Activated CD4-positive, alpha-beta memory T cell treated with anti-CD3 and anti-CD28 coated beads, Interleukin-2, amount 10 ng/mL, durations not matched to agents 7 days and 5 days (primary cell): ENCODE results near the gene SLC25A4. TPM values are rescaled to one million over a fixed set of nuclear protein-coding genes. Genes with fewer than 3 reads are reported as not detected.
"Not testable (repeated sequence)": the region's sequence is repeated elsewhere in the genome, so short reads cannot be mapped to it uniquely, and the experiment has no call there.

Experiments
- CTCF ChIA-PET: fragments of 350-600 bp; sonication (Branson Sonifier 250); formaldehyde crosslinking; loops from one replicate; lab custom pipeline; 2021; ENCODE audit warnings: antibody characterized with exemption, inconsistent platforms; lab: Charles Lee
- POLR2A ChIA-PET: fragments of 350-600 bp; sonication (Branson Sonifier 250); formaldehyde crosslinking; loops from one replicate; lab custom pipeline; 2021; ENCODE audit warnings: antibody characterized with exemption; lab: Charles Lee
- DNase-seq: peaks from one replicate; pipeline ENCODE4 v3.0.0-alpha.2; 2020
- H3K27ac Mint-ChIP-seq: one replicate; pipeline ENCODE4 v1.8.0; 2021; ENCODE audit warnings: mild to moderate bottlenecking, mixed read lengths
- H3K27me3 Mint-ChIP-seq: one replicate; pipeline ENCODE4 v1.8.0; 2021; ENCODE audit warnings: mixed read lengths
- H3K36me3 Mint-ChIP-seq: one replicate; pipeline ENCODE4 v1.8.0; 2021; ENCODE audit warnings: low read depth, mixed read lengths
- H3K4me1 Mint-ChIP-seq: one replicate; pipeline ENCODE4 v1.8.0; 2021; ENCODE audit warnings: mixed read lengths
- H3K4me3 Mint-ChIP-seq: one replicate; pipeline ENCODE4 v1.8.0; 2021; ENCODE audit warnings: mild to moderate bottlenecking, mixed read lengths
- H3K9me3 Mint-ChIP-seq: one replicate; pipeline ENCODE4 v1.8.0; 2021; ENCODE audit warnings: mixed read lengths
- total RNA-seq, 2 experiments: library from RNA; stranded (reverse); gene quantifications; one replicate each; pipeline ENCODE4 v1.2.3, GENCODE V29; 2021

SLC25A4 gene
- total RNA-seq, 2 experiments from 2014 or later: 3.8 to 5.2 TPM

- Mint-ChIP-seq H3K27ac (no peak overlapping the region), H3K4me1 (peaks cover 23% of the 10 kb centered on the region), H3K4me3 (no peak overlapping the region), H3K27me3 (no peaks in the 10 kb centered on the region), H3K9me3 (no peaks in the 10 kb centered on the region), H3K36me3 (peaks cover 25% of the 10 kb centered on the region)
- DNase-seq: no peak
- POLR2A ChIA-PET: no interaction called here
- CTCF ChIA-PET: interaction anchor here (2.1 to 2.6 kb wide), 2 partner anchors 11 kb away, joined by 9 to 21 read pairs; no protein-coding TSS in a partner anchor
Measured at GRCh38 chr4:185194924-185195888, 52.1 kb downstream of the SLC25A4 start.

DNA sequence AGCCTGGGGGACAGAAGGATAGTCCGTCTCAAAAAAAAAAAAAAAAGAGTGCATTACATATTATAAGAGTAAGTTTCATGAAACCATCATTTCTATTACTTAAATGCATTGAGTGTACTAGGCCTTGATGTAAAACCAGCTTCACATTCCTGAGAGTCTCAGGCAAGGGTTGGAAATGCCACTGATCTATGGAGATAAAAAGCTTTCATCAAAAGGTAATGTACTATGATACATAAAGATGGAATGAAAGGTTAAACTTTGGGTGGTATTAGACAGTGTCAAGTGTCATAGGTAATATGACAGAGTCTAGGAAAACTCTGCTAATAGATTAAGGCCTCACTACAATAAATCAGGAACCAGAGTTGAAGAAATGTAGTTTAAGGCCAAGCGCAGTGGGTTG lies 53.4 kb downstream of the SLC25A4 start:
- CTCF ChIA-PET: interaction anchor here (1.2 to 2.6 kb wide), 2 partner anchors 12 to 30 kb away, joined by 9 to 21 read pairs; no protein-coding TSS in a partner anchor
- Mint-ChIP-seq H3K4me1 (peaks cover 24% of the 10 kb centered on the region), H3K36me3 (peaks cover 21% of the 10 kb centered on the region), H3K4me3 (no peak overlapping the region), H3K27ac (no peak overlapping the region), H3K9me3 (no peaks in the 10 kb centered on the region), H3K27me3 (no peaks in the 10 kb centered on the region)
- POLR2A ChIA-PET: no interaction called here
- DNase-seq: no peak

DNA sequence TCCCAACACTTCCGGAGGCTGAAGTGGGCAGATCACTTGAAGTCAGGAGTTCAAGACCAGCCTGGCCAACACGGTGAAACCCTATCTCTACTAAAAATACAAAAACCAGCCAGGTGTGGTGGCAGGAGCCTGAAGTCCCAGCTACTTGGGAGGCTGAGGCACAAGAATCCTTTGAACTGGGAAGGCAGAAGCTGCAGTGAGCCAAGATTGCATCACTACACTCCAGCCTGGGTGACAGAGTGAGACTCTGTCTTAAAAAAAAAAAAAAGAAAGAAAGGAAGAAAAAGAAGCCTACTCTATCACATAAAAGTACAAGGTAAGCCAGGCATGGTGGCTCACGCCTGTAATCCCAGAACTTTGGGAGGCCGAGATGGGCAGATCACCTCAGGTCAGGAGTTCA lies 55.1 kb downstream of the SLC25A4 start:
- POLR2A ChIA-PET: interaction anchor here (0.7 kb wide), 1 partner anchor 10 kb away, joined by 4 read pairs; no protein-coding TSS in a partner anchor
- Mint-ChIP-seq H3K4me1 (peaks cover 37% of the 10 kb centered on the region), H3K36me3 (peaks cover 17% of the 10 kb centered on the region)
- DNase-seq, H3K27me3 Mint-ChIP-seq, H3K4me3 Mint-ChIP-seq, H3K9me3 Mint-ChIP-seq, H3K27ac Mint-ChIP-seq: not testable (repeated sequence)
- CTCF ChIA-PET: interaction anchor here (1.5 to 2.6 kb wide), 2 partner anchors 14 to 15 kb away, joined by 6 to 21 read pairs; no protein-coding TSS in a partner anchor

Other genes with a start within 250 kb of the SLC25A4 start
- not detected for gene HELT, start 124.8 kb upstream of the SLC25A4 start, total RNA-seq
- gene CFAP97, start 60.7 kb downstream of the SLC25A4 start, total RNA-seq: 10 to 100 TPM; 31.9 to 32.1 TPM
- gene SNX25, start 66.3 kb downstream of the SLC25A4 start, total RNA-seq: 10 to 100 TPM; 18.0 to 18.5 TPM